Effector CD4-positive, alpha-beta T cell (primary cell): ENCODE data around the gene COP1.

Experiments used
- DNase-seq: peaks from one replicate; pipeline ENCODE4 v3.0.0-alpha.2; 2020

COP1 gene

GRCh38 chr1:175944591-175944990, 262.5 kb downstream of the COP1 start:
- no peak for DNase-seq

DNA sequence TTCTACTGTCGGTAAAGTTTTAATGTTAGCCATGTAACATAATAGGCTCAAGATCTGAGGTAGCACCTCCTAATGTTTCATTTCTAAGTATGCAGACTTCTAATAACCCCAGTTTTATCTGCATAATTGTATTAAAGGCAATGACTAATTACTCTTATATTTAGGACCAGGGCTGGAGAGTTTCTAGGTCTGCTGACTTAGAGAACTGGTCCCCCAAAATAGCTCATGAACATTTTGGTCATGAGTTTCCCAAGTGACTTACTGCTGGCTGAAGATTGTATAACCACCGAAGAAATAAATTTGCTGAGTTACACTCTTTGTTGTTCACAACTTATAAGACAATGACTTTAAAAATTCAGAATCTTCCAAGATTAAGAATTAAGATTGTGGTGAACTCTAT, 265.9 kb downstream of the COP1 start:
- DNase-seq: no peak

DNA sequence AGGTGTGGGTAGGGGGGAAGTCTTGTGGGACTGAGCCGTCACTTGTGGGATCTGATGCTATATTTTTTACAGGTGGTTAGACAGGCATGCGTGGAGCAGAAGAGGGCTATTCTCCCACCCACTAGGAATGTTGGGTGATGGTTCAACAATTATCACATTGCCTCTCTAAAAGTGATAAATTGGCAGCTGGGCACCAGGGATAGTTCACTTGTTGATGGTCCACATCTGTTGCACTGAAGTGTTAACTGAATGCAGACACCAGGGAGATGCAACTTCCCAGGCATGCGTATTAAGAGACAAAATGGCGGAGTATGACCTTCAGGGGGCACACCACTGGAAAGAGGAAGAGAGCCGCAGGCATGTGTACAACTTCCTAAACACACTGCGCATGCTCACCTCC, 270.4 kb downstream of the COP1 start:
- no peak for DNase-seq

- no peak for DNase-seq
These were observed 271.4 kb downstream of the COP1 start for GRCh38 chr1:175935566-175936115.

- no peak for DNase-seq
These were observed 271.9 kb downstream of the COP1 start for GRCh38 chr1:175935166-175935565.

- no peak for DNase-seq
These were observed 273.3 kb downstream of the COP1 start for GRCh38 chr1:175933801-175934200.

DNA sequence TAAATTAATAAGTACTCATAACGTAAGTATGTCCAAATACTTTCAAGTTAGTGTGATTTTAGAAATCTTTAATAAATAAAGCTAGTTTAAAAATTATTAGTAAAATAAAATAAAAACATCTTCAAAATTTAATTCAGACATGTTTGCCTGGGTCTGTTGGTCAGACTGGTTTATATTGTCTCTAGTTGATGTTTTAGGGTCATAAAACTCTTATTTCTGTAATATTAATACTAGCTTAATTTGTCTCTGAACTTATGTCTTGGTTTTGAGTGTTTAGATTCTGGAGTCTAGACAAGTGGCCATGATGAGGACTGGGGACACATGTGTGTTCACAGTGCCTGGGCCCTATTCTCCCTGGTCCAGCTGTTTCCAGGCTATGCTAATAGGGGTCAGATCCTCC, 279.1 kb downstream of the COP1 start:
- DNase-seq: no peak

DNA sequence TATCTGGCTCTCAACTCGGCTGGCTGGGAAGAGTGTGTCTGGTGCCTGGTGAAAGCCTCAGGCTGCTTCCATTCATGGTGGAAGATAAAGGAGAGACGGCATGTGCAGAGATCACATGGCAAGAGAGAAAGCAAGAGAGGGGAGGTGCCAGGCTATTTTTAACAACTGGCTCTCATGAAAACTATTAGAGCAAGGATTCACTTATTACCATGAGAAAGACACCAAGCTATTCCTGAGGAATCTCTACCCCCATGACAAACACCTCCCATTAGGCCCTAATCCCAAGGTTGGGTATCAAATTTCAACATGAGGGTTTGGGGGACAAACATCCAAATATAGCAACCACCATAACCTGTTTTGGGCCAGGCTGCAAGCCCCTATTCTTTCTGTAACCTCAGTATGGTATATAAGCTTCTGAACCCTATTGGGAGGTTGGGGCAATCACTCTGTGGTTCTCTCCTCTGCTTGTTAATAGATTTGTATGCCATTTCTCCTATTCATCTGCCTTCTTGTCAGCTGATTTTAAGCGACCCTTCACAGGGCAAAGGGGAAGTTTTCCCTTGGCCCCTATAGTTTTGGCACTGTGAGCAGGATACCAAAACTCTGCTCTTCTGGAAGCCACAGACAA, 284.7 kb downstream of the COP1 start:
- DNase-seq: no peak

GRCh38 chr1:175920381-175920780, 286.7 kb downstream of the COP1 start:
- DNase-seq: no peak

- no peak for DNase-seq
These were observed 288.1 kb downstream of the COP1 start for GRCh38 chr1:175919001-175919400.

- no peak for DNase-seq
These were observed 288.7 kb downstream of the COP1 start for GRCh38 chr1:175918364-175918801.

- DNase-seq: no peak
These were observed 293.0 kb downstream of the COP1 start for GRCh38 chr1:175914115-175914514.

- DNase-seq: no peak
These were observed 295.9 kb downstream of the COP1 start for GRCh38 chr1:175911138-175911537.

DNA sequence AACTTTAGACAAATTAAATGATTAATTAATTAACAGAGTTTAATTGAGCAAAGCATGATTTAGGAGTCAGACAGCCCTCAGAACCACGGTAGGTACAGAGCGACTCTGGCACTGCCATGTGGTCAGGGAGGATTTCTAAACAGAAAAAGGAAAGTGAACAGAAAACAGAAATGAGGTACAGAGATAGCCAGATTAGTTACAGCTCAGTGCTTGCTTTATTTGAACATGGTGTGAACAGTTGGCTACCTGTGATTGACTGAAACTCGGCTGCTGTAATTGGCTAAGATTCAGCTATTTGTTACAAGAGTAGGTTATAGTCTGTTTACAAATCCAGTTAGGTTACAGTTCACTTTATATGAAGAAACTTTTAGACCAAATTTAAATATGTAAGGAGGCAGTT, 300.7 kb downstream of the COP1 start:
- no peak for DNase-seq

DNA sequence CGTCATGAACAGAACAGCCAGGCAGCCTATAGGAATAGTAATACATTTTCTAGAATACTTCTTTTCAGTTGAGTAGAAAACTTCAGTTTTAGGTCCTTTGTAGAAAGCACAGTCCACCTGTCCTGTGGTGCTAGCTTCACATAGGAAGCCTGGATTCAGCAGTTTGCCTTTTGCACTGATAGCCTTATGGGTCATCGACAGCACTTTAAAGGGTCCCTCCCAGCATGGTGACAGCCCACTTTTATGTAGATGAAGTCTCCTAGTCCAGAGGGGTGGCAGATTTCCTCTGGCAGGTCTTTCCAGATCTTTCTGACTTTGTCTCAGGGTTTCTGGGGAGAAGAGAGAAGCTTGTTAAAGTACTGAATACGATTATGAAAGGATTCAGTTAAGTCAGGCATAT, 302.3 kb downstream of the COP1 start:
- no peak for DNase-seq

GRCh38 chr1:175902281-175902680, 304.8 kb downstream of the COP1 start:
- no peak for DNase-seq

- DNase-seq: no peak
These were observed 305.8 kb downstream of the COP1 start for GRCh38 chr1:175901076-175901836.

- no peak for DNase-seq
These were observed 306.9 kb downstream of the COP1 start for GRCh38 chr1:175900171-175900570.

GRCh38 chr1:175895966-175896365, 311.1 kb downstream of the COP1 start:
- no peak for DNase-seq
